A673 (cell line): ENCODE measurements around the gene IMPDH2. TPM values are rescaled to one million over a fixed set of nuclear protein-coding genes. Genes with fewer than 3 reads are reported as not detected.

Experiments used
- Bru-seq: library from RNA; stranded (reverse); fragments of 400-500 nt; gene quantifications from one replicate; lab custom pipeline; 2021; lab: Mats Ljungman, UMichigan
- BruChase-seq, 2 experiments: library from RNA; stranded (reverse); fragments of 400-500 nt; gene quantifications; one replicate each; lab custom pipeline; 2021; lab: Mats Ljungman, UMichigan
- BruUV-seq: library from RNA; stranded (reverse); fragments of 400-500 nt; replicated peaks from 2 replicates; lab custom pipeline; 2021; lab: Mats Ljungman, UMichigan
- CTCF ChIA-PET: fragments of 300-600 bp; sonication (Branson Sonifier 250); formaldehyde crosslinking; loops from one replicate; lab custom pipeline; 2022; ENCODE audit warnings: antibody characterized with exemption; lab: Charles Lee
- POLR2A ChIA-PET: fragments of 300-600 bp; sonication (Branson Sonifier 250); formaldehyde crosslinking; loops from one replicate; lab custom pipeline; 2022; ENCODE audit warnings: antibody characterized with exemption; ENCODE audit not compliant: low non-redundant PET; lab: Charles Lee
- DNase-seq: peaks from one replicate; pipeline ENCODE4 v3.0.0-alpha.2; 2015; ENCODE audit warnings: low spot score
- H3K27ac ChIP-seq: fragments of 200-600 bp; sonication (generic); 2 replicates; pipeline ENCODE4 v1.5.1; 2016; ENCODE audit warnings: mixed run types, low read depth, mild to moderate bottlenecking, mixed read lengths, antibody characterized with exemption, low read length; ENCODE audit not compliant: poor library complexity, severe bottlenecking
- H3K27me3 ChIP-seq: fragments of 200-600 bp; sonication (generic); replicated peaks from 2 replicates; pipeline ENCODE4 v1.6.1; 2017; ENCODE audit warnings: mixed run types, low read depth, mild to moderate bottlenecking, mixed read lengths, antibody characterized with exemption, low read length; ENCODE audit not compliant: insufficient read depth, poor library complexity
- H3K36me3 ChIP-seq: fragments of 200-600 bp; sonication (generic); 2 replicates; pipeline ENCODE4 v1.6.1; 2016; ENCODE audit warnings: mixed run types, mild to moderate bottlenecking, mixed read lengths, antibody characterized with exemption, low read length; ENCODE audit not compliant: insufficient read depth, poor library complexity, severe bottlenecking
- H3K4me1 ChIP-seq: fragments of 200-600 bp; sonication (generic); 2 replicates; pipeline ENCODE4 v1.6.1; 2017; ENCODE audit warnings: mixed run types, mild to moderate bottlenecking, mixed read lengths, antibody characterized with exemption, low read length; ENCODE audit not compliant: insufficient read depth, poor library complexity, severe bottlenecking
- H3K4me3 ChIP-seq: fragments of 200-600 bp; sonication (generic); 2 replicates; pipeline ENCODE4 v1.5.1; 2016; ENCODE audit warnings: low read depth, mixed run types, mild to moderate bottlenecking, mixed read lengths, low read length; ENCODE audit not compliant: poor library complexity, severe bottlenecking
- H3K9me3 ChIP-seq: fragments of 200-600 bp; sonication (generic); 2 replicates; pipeline ENCODE4 v1.6.1; 2016; ENCODE audit warnings: mixed run types, low read depth, mild to moderate bottlenecking, mixed read lengths, antibody characterized with exemption, low read length; ENCODE audit not compliant: poor library complexity, severe bottlenecking
- EZH2 ChIP-seq: fragments of 200-600 bp; sonication (generic); IDR thresholded peaks from 2 replicates; pipeline ENCODE4 v1.6.1; 2017; ENCODE audit warnings: borderline replicate concordance, low read depth, mild to moderate bottlenecking, mixed read lengths, antibody characterized with exemption, low read length; ENCODE audit not compliant: poor library complexity, severe bottlenecking
- intact Hi-C: fragments of 100-400 bp; cut with micrococcal nuclease; formaldehyde crosslinking; loops from one replicate; pipeline ENCODE4 v1.10.0; 2022; ENCODE audit not compliant: unreplicated experiment
- long read RNA-seq: library from polyadenylated mRNA; stranded (forward); transcript quantifications from one replicate; pipeline ENCODE4 v2.0.0, GENCODE V29; 2022
- total RNA-seq: library from RNA; stranded (reverse); gene quantifications from 2 replicates; pipeline ENCODE4 v1.2.3, GENCODE V29; 2021
- TF ChIP-seq, protein P1 (sequence below): fragments of 300-800, 200-600 bp; sonication (generic); conservative IDR thresholded peaks from 2 replicates; pipeline ENCODE4 v1.5.1; 2017; ENCODE audit warnings: low read depth, mild to moderate bottlenecking, antibody characterized with exemption, low read length, moderate library complexity, mixed read lengths

IMPDH2 gene
- total RNA-seq (190 and 196 TPM in 2 replicates), Bru-seq, nascent RNA (percentile 84 among the genes with signal in this experiment), BruChase-seq, experiment 1, labeled RNA remaining after a 2-hour chase (percentile 88 among the genes with signal in this experiment), BruChase-seq, experiment 2, labeled RNA remaining after a 6-hour chase (percentile 96 among the genes with signal in this experiment)
- long read RNA-seq, transcript IMPDH2-201 (14 exons, 1,643 nt), result major isoform, 167 of 211 reads
- long read RNA-seq, partial matches to known transcripts, result 11 of 211 reads
- long read RNA-seq, other reads (novel, unspliced or antisense), result 30 of 211 reads

DNA sequence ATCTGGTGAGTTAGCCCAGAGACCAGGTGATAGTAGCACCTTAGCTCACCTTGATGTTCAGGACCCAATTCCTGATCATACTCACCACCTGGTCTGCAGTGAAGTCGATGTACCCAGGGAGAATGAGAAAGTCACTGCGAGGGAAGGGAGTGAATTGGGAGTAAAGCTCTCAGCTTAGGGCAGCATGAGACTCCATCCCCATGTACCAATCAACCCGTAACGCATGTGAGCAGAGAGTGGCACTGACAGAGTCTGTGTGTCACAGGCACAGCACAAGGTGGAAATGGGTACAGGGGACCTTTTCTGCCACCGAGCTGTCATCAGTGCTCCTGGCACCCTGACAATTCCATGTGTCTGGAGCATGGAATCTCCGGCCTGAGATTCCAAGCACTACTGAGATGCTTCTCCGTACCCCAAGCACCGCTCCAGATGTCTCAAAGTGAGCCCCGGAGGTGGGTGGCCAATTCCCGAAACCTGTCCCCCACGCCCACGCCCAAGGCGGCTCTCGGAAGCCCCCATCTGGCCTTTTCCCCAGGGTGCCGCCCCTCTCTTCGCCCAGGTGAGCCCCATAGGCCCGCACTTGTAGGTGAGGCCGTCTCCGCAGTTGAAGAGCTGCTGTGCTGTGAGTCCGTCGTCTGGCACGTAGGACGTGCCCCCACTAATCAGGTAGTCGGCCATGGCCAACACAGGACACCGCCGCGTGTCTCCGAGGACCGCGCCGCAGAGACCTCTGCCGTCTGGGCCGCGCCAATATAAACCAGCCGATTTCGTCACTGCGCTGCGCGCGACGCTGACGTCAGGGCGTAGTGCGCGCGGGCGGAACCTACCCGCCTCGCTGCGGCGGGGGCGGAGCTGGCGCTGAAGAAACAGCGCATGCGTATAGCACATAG is at the start of gene IMPDH2:
IMPDH2 (minus strand) TSS at position 726 of the 890 bp plus-strand sequence; CDS start at position 678, 48 bp downstream.
- no peaks in the 10 kb centered on the region for H3K27me3 ChIP-seq
- H3K27ac ChIP-seq, result peak within 1 kb of the TSS; percentile 88
- TF ChIP-seq EZH2, result no peak
- TF ChIP-seq, protein P1, sequence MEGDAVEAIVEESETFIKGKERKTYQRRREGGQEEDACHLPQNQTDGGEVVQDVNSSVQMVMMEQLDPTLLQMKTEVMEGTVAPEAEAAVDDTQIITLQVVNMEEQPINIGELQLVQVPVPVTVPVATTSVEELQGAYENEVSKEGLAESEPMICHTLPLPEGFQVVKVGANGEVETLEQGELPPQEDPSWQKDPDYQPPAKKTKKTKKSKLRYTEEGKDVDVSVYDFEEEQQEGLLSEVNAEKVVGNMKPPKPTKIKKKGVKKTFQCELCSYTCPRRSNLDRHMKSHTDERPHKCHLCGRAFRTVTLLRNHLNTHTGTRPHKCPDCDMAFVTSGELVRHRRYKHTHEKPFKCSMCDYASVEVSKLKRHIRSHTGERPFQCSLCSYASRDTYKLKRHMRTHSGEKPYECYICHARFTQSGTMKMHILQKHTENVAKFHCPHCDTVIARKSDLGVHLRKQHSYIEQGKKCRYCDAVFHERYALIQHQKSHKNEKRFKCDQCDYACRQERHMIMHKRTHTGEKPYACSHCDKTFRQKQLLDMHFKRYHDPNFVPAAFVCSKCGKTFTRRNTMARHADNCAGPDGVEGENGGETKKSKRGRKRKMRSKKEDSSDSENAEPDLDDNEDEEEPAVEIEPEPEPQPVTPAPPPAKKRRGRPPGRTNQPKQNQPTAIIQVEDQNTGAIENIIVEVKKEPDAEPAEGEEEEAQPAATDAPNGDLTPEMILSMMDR, result no peak
- intact Hi-C loops, result no loop called here
- TSS peak; percentile 55 for BruUV-seq
- H3K36me3 ChIP-seq, result peaks cover 36% of the 10 kb centered on the region
- peak within 1 kb of the TSS; percentile 66 for H3K4me3 ChIP-seq
- CTCF ChIA-PET, result no interaction called here
- peaks cover 6% of the 10 kb centered on the region for H3K4me1 ChIP-seq
- DNase-seq, result peak; percentile 86
- no peaks in the 10 kb centered on the region for H3K9me3 ChIP-seq
- POLR2A ChIA-PET, result interaction anchor here (0.5 to 0.6 kb wide), 3 partner anchors 9 to 441 kb away, joined by 3 to 13 read pairs (median 4); partner anchors contain the start of gene DAG1

DNA sequence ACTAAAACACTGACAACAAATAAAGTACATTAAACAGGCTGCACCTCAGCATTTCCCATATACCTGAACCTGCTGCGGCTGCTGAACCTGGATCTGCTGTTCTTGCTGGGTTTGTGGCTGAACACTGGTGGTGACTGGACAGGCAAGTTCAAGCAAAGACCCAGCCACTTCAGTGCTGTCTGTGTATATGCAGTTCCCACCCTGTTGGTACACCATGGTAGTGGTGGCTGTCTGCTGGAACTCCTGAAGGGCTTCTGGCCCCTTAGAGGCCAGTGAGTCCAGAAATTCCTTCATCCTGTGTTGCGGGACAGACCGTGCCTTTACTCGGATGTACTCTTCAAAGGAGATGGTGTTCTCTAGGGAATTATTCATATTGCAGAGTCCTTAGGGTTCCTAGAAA is 47.4 kb upstream of the IMPDH2 start:
- H3K36me3 ChIP-seq, result peaks cover 20% of the 10 kb centered on the region
- BruUV-seq, result no TSS peak
- H3K9me3 ChIP-seq, result no peaks in the 10 kb centered on the region
- H3K27ac ChIP-seq, result no peak overlapping the region
- no peak for DNase-seq
- no peaks in the 10 kb centered on the region for H3K27me3 ChIP-seq
- ChIA-PET CTCF (no interaction called here), POLR2A (interaction anchor here (0.6 kb wide), 1 partner anchor 11 kb away, joined by 4 read pairs; no protein-coding TSS in a partner anchor)
- no peak overlapping the region for H3K4me3 ChIP-seq
- TF ChIP-seq, protein P1, result no peak
- no peak for TF ChIP-seq EZH2
- no peaks in the 10 kb centered on the region for H3K4me1 ChIP-seq
- intact Hi-C loops, result no loop called here

DNA sequence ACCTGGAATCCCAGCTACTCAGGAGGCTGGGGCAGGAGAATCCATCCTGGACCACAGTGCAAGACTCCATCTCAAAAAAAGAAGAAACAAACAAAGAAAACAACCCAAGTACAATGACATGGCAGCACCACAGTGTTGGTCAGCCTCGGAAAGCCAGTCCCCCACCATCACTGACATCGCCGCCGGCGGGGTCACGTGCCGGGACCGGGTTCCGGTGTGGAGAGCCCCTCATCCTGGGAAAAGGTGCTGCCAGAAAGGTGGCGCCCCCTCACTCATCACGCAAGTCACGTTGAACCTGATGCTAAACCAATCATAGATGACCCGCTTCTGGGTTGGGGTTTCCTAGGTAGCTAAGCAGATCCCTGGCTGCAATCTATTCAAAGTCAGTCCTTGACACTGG is 46.9 kb upstream of the IMPDH2 start:
- intact Hi-C loops, result no loop called here
- Histone ChIP-seq H3K4me3 (no peak overlapping the region), H3K27ac (no peak overlapping the region), H3K4me1 (no peaks in the 10 kb centered on the region), H3K9me3 (no peaks in the 10 kb centered on the region), H3K36me3 (peaks cover 20% of the 10 kb centered on the region), H3K27me3 (no peaks in the 10 kb centered on the region)
- no peak for TF ChIP-seq EZH2
- TF ChIP-seq, protein P1, result no peak
- DNase-seq, result no peak
- POLR2A ChIA-PET, result interaction anchor here (0.6 kb wide), 1 partner anchor 11 kb away, joined by 4 read pairs; no protein-coding TSS in a partner anchor
- CTCF ChIA-PET, result no interaction called here
- BruUV-seq, result no TSS peak
